Measurements from ENCODE around the gene PKP2.

Gene PKP2
- total RNA-seq, result 0 to 0.30 (median 0.12) reads per million in 4 donors

GRCh38 chr12:32896432-32897280 is at the start of gene PKP2:
Gene PKP2 (minus strand): TSS chr12:32896777. CDS start chr12:32896731, 46 bp downstream.
- DNase-seq, result no peak

GRCh38 chr12:32944195-32944594 is 47.6 kb upstream of the PKP2 start:
- no peak for DNase-seq

GRCh38 chr12:32939801-32940200 is 43.2 kb upstream of the PKP2 start:
- DNase-seq, result no peak

- DNase-seq, result no peak
These were observed 30.4 kb upstream of the PKP2 start for GRCh38 chr12:32926963-32927362.

GRCh38 chr12:32926356-32926755 is 29.8 kb upstream of the PKP2 start:
- no peak for DNase-seq

- DNase-seq, result no peak
These were observed 26.1 kb upstream of the PKP2 start for GRCh38 chr12:32922546-32923297.

- DNase-seq, result no peak
These were observed 24.8 kb upstream of the PKP2 start for GRCh38 chr12:32921397-32921796.

- no peak for DNase-seq
These were observed 24.0 kb upstream of the PKP2 start for GRCh38 chr12:32920506-32921085.

GRCh38 chr12:32918890-32919801 is 22.6 kb upstream of the PKP2 start:
- DNase-seq, result no peak

- no peak for DNase-seq
These were observed 20.6 kb upstream of the PKP2 start for GRCh38 chr12:32917094-32917611.

GRCh38 chr12:32907898-32908476 is 11.4 kb upstream of the PKP2 start:
- DNase-seq, result no peak

GRCh38 chr12:32907166-32907565 is 10.6 kb upstream of the PKP2 start:
- DNase-seq, result no peak

GRCh38 chr12:32906399-32907165 is 10.0 kb upstream of the PKP2 start:
- peak in 1 of 5 donors; percentile 53 for DNase-seq

GRCh38 chr12:32903763-32904162 is 7.2 kb upstream of the PKP2 start:
- DNase-seq, result no peak

GRCh38 chr12:32903318-32903717 is 6.7 kb upstream of the PKP2 start:
- DNase-seq, result no peak

- no peak for DNase-seq
These were observed 5.9 kb upstream of the PKP2 start for GRCh38 chr12:32902287-32902997.

- no peak for DNase-seq
These were observed 5.0 kb upstream of the PKP2 start for GRCh38 chr12:32901553-32901952.

GRCh38 chr12:32897687-32898573 is 1.4 kb upstream of the PKP2 start:
- DNase-seq, result no peak

GRCh38 chr12:32897281-32897610 is 669 bp upstream of the PKP2 start:
- DNase-seq, result no peak
